ENCODE measurements around the gene TUBGCP6. TPM values are rescaled to one million over a fixed set of nuclear protein-coding genes. Genes with fewer than 3 reads are reported as not detected.

Gene TUBGCP6
- total RNA-seq, 1 donor from 2014 or later, result 26.3 TPM

DNA sequence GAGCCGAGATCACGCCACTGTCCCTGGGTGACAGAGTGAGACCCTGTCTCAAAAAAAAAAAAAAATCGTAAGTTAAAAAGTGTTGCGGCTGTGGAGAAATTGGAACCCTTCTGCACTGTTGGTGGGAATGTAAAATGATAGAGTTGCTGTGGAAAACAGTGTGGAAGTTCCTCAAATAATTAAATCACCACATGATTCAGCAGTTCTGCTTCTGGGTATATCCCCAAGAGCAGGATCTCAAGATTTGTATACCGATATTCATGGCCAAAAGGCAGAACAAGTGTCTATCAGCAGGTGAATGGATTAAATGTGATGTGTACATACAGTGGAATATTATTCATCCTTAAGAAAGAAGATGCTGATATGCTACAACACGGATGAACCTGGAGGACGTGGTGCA, 40.3 kb downstream of the TUBGCP6 start:
- no peak overlapping the region for H3K4me3 Mint-ChIP-seq (ENCODE audit: unreplicated experiment)
- peaks cover 54% of the 10 kb centered on the region for H3K79me2 ChIP-seq (ENCODE audit: insufficient read depth, low read length)
- FAIRE-seq (no peak), DNase-seq (ENCODE audit: low read depth) (no peak)
- H3K4me3 ChIP-seq (ENCODE audit: insufficient read depth, low read depth, low read length), result no peak overlapping the region
- H3K9ac ChIP-seq (ENCODE audit: low read length), result no peak overlapping the region
- peaks cover 12% of the 10 kb centered on the region for H3K4me1 ChIP-seq (ENCODE audit: insufficient read depth, low read length)
- peaks cover 16% of the 10 kb centered on the region for H3K36me3 Mint-ChIP-seq (ENCODE audit: low read depth, unreplicated experiment)
- TF ChIP-seq, protein P1, sequence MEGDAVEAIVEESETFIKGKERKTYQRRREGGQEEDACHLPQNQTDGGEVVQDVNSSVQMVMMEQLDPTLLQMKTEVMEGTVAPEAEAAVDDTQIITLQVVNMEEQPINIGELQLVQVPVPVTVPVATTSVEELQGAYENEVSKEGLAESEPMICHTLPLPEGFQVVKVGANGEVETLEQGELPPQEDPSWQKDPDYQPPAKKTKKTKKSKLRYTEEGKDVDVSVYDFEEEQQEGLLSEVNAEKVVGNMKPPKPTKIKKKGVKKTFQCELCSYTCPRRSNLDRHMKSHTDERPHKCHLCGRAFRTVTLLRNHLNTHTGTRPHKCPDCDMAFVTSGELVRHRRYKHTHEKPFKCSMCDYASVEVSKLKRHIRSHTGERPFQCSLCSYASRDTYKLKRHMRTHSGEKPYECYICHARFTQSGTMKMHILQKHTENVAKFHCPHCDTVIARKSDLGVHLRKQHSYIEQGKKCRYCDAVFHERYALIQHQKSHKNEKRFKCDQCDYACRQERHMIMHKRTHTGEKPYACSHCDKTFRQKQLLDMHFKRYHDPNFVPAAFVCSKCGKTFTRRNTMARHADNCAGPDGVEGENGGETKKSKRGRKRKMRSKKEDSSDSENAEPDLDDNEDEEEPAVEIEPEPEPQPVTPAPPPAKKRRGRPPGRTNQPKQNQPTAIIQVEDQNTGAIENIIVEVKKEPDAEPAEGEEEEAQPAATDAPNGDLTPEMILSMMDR (IDR thresholded peaks at IDR 0.05; ENCODE audit: insufficient read depth, low read depth, low read length), result no peak
- TF ChIP-seq EZH2 (IDR thresholded peaks at IDR 0.05; ENCODE audit: insufficient read depth, low read length), result no peak
- H3K27ac Mint-ChIP-seq (ENCODE audit: unreplicated experiment), result peak overlapping the region; percentile 26
- H3K27ac ChIP-seq (ENCODE audit: low read depth, low read length), result no peak overlapping the region
- no peaks in the 10 kb centered on the region for H3K4me1 Mint-ChIP-seq (ENCODE audit: low read depth, unreplicated experiment)
- H3K9me3 ChIP-seq (ENCODE audit: insufficient read depth, low read depth, low read length), result no peaks in the 10 kb centered on the region
- no peak overlapping the region for H3K4me2 ChIP-seq (ENCODE audit: low read length)
- H3K9me3 Mint-ChIP-seq (ENCODE audit: unreplicated experiment), result no peaks in the 10 kb centered on the region
- H3K36me3 ChIP-seq (ENCODE audit: insufficient read depth, low read length), result peaks cover 11% of the 10 kb centered on the region
- H3K27me3 ChIP-seq (ENCODE audit: insufficient read depth, low read length), result no peaks in the 10 kb centered on the region
- no peak overlapping the region for H2AFZ ChIP-seq (ENCODE audit: low read depth, low read length)
- H4K20me1 ChIP-seq (ENCODE audit: insufficient read depth, low read length), result peaks cover 69% of the 10 kb centered on the region
- no peaks in the 10 kb centered on the region for H3K27me3 Mint-ChIP-seq (ENCODE audit: low read depth, unreplicated experiment)

DNA sequence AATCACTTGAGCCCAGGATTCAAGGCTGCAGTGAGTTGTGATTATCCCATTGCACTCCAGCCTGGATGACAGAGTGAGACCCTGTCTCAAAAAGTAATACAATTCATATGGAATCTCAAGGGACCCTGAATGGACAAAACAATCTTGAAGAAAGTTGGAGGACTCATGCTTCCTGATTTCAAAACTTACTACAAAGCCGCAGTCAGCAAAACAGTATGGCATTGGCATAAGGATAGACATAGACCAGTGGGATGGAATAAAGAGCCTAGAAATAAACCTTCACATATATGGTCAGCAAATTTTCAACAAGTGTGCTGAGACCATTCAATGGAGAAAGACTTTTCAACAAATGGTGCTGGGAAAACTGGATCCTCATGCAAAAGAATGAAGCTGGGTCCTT, 41.5 kb downstream of the TUBGCP6 start:
- no peaks in the 10 kb centered on the region for H3K27me3 ChIP-seq (ENCODE audit: insufficient read depth, low read length)
- DNase-seq (ENCODE audit: low read depth) (no peak), FAIRE-seq (no peak)
- peaks cover 11% of the 10 kb centered on the region for H3K36me3 ChIP-seq (ENCODE audit: insufficient read depth, low read length)
- no peaks in the 10 kb centered on the region for H3K9me3 ChIP-seq (ENCODE audit: insufficient read depth, low read depth, low read length)
- Mint-ChIP-seq H3K36me3 (ENCODE audit: low read depth, unreplicated experiment) (peaks cover 14% of the 10 kb centered on the region), H3K9me3 (ENCODE audit: unreplicated experiment) (no peaks in the 10 kb centered on the region), H3K4me1 (ENCODE audit: low read depth, unreplicated experiment) (no peaks in the 10 kb centered on the region), H3K27ac (ENCODE audit: unreplicated experiment) (no peak overlapping the region), H3K27me3 (ENCODE audit: low read depth, unreplicated experiment) (no peaks in the 10 kb centered on the region), H3K4me3 (ENCODE audit: unreplicated experiment) (peak overlapping the region; percentile 28)
- H3K4me1 ChIP-seq (ENCODE audit: insufficient read depth, low read length), result peaks cover 13% of the 10 kb centered on the region
- H4K20me1 ChIP-seq (ENCODE audit: insufficient read depth, low read length), result peaks cover 60% of the 10 kb centered on the region
- H3K27ac ChIP-seq (ENCODE audit: low read depth, low read length), result no peak overlapping the region
- no peak overlapping the region for H3K4me3 ChIP-seq (ENCODE audit: insufficient read depth, low read depth, low read length)
- H3K4me2 ChIP-seq (ENCODE audit: low read length), result no peak overlapping the region
- H3K79me2 ChIP-seq (ENCODE audit: insufficient read depth, low read length), result peaks cover 54% of the 10 kb centered on the region
- TF ChIP-seq, protein P1 (IDR thresholded peaks at IDR 0.05; ENCODE audit: insufficient read depth, low read depth, low read length), result no peak
- TF ChIP-seq EZH2 (IDR thresholded peaks at IDR 0.05; ENCODE audit: insufficient read depth, low read length), result no peak
- no peak overlapping the region for H2AFZ ChIP-seq (ENCODE audit: low read depth, low read length)
- no peak overlapping the region for H3K9ac ChIP-seq (ENCODE audit: low read length)

DNA sequence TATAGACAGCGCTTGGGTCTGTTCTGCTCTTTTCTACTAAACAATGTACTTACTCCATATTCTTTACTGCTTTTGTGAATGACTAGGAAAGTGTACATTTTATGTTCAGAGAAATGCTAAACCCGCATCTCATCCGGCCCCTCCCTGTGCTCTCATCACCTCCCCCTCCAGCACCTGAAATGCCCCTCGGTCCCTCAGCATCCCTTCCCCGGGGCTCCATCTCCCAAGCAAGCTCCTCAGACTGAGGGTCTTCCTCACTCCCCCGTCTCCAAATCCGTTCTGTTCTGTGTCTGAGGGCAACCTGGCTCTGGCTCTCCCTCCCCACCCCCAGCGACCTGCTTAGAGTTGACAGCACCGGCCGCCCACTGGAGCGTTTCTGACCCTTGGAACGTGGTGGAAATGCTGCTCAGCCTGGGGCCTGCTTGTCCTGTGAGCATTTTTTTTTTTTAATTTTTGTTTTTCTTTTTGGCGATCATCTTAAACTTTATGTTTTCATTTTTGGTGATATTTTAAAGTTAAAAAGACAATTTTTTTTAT, 42.6 kb downstream of the TUBGCP6 start:
- TF ChIP-seq, protein P1 (IDR thresholded peaks at IDR 0.05; ENCODE audit: insufficient read depth, low read depth, low read length), result no peak
- TF ChIP-seq EZH2 (IDR thresholded peaks at IDR 0.05; ENCODE audit: insufficient read depth, low read length), result no peak
- Histone ChIP-seq H3K79me2 (ENCODE audit: insufficient read depth, low read length) (peaks cover 54% of the 10 kb centered on the region), H3K4me3 (ENCODE audit: insufficient read depth, low read depth, low read length) (peak overlapping the region; percentile 66), H3K36me3 (ENCODE audit: insufficient read depth, low read length) (peaks cover 9% of the 10 kb centered on the region), H4K20me1 (ENCODE audit: insufficient read depth, low read length) (peaks cover 52% of the 10 kb centered on the region), H3K9me3 (ENCODE audit: insufficient read depth, low read depth, low read length) (no peaks in the 10 kb centered on the region), H3K4me1 (ENCODE audit: insufficient read depth, low read length) (peaks cover 13% of the 10 kb centered on the region), H3K27ac (ENCODE audit: low read depth, low read length) (no peak overlapping the region), H3K4me2 (ENCODE audit: low read length) (peak overlapping the region; percentile 97), H3K27me3 (ENCODE audit: insufficient read depth, low read length) (no peaks in the 10 kb centered on the region), H3K9ac (ENCODE audit: low read length) (peak overlapping the region; percentile 79), H2AFZ (ENCODE audit: low read depth, low read length) (no peak overlapping the region)
- Mint-ChIP-seq H3K36me3 (ENCODE audit: low read depth, unreplicated experiment) (peaks cover 14% of the 10 kb centered on the region), H3K4me1 (ENCODE audit: low read depth, unreplicated experiment) (no peaks in the 10 kb centered on the region), H3K27me3 (ENCODE audit: low read depth, unreplicated experiment) (no peaks in the 10 kb centered on the region), H3K9me3 (ENCODE audit: unreplicated experiment) (no peaks in the 10 kb centered on the region), H3K27ac (ENCODE audit: unreplicated experiment) (peak overlapping the region; percentile 42), H3K4me3 (ENCODE audit: unreplicated experiment) (peak overlapping the region; percentile 88)
- DNase-seq (ENCODE audit: low read depth) (no peak), FAIRE-seq (no peak)
